ENCODE data around the gene TEAD1.

Gene TEAD1

GRCh38 chr11:12715131-12715530 is 40.9 kb downstream of the TEAD1 start:
- DNase-seq, result no peak

DNA sequence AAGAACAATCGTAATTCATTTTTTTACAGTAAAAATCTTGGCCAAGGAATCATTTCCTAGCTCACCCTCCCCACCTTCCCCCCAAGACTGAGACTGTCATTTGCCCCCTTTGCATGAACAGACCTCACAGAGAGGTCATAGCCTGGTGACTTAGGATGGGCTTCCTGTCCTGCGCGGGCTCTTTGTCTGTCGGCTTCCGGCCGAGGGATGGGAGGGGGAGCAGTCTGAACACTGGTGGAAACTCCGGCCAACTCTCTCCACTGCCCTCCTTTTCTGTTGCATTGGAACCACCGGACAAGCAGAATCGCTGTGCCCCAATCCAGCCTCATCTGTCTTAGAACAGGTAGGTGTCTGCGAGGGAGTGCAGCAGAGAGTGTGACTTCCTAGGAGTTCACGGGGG is 41.7 kb downstream of the TEAD1 start:
- DNase-seq, result no peak

GRCh38 chr11:12716816-12717215 is 42.6 kb downstream of the TEAD1 start:
- no peak for DNase-seq

- DNase-seq, result peak; percentile 7 to 46
Observed at GRCh38 chr11:12717851-12718291, 43.6 kb downstream of the TEAD1 start.

GRCh38 chr11:12719221-12719620 is 45.0 kb downstream of the TEAD1 start:
- no peak for DNase-seq

GRCh38 chr11:12721816-12722604 is 47.8 kb downstream of the TEAD1 start:
- DNase-seq, result no peak

DNA sequence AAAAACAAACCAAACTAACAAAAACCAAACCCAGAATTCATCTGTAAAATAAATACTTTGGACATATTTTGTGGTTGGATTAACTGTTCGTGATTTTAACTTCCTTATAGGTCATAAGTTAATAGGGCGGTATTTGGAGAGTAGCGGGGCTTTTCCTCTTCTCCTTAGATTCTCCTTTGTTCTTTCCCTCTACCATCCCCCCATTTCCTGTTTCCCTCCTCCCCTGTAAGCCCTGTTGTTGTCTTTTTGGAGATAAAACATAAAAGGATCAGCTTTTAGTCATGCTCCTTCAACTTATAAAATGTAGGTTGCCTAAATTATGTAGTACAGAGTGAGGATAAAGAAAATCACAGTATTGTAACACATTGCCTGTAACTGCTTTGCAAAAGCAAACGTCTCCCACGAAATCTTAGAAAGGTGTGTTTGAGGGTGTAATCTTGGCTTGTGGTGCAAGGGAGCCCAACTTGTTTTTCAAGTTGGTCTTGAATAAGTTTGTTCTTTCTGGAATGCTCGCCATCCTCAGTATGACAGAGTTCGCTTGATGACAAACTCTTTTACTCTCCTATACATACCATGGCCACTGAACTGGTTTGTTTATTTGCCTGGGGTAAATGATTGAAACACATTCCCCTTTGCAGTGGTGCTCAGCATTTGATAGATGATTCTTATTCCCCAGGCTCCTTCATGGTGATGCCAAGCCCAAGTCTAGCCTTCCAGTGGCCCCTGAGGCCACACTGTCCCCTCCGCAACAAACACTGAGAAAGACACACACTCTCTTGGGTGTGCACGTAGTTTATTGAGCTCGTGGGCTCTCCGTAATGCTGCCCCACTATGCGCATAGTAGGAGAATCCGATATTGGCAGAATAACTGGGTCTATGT is 49.4 kb downstream of the TEAD1 start:
- DNase-seq, result no peak

- DNase-seq, result no peak
Observed at GRCh38 chr11:12724301-12725054, 50.3 kb downstream of the TEAD1 start.

DNA sequence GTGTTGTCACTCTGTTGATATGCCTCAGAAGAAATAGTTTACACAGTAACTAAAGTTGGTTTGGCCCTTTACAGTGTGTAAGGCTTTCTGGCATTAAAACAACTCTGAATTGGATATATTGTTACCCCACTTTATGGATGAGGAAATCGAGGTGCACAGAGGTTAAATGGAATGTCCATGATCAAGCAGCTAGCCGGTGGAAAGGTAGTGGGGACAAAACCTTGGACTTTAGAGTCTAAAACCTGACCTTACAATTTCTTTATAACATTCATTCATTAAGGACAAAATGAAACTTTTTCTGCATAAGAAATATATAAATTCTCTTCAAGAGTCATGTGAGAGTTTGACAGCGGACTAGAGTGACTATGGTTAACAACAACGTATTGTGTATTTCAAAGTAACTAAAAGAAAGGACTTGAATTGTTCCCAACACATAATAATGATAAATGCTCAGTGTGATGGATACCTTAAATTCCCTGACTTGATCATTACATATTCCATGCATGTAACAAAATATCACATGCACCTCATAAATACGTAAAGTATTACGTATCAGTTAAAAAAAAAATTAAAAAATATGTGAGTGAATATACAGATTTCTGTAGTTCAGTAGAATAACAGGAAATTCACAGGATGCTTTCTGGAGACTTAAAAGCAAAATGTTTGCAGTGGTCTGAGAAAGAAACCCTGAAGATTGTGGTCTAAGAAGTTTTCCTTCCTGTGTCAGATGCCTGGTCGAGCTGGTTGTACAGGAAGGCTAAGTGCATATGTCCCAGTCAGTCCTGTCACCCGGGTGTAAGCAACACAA is 51.0 kb downstream of the TEAD1 start:
- DNase-seq, result no peak

DNA sequence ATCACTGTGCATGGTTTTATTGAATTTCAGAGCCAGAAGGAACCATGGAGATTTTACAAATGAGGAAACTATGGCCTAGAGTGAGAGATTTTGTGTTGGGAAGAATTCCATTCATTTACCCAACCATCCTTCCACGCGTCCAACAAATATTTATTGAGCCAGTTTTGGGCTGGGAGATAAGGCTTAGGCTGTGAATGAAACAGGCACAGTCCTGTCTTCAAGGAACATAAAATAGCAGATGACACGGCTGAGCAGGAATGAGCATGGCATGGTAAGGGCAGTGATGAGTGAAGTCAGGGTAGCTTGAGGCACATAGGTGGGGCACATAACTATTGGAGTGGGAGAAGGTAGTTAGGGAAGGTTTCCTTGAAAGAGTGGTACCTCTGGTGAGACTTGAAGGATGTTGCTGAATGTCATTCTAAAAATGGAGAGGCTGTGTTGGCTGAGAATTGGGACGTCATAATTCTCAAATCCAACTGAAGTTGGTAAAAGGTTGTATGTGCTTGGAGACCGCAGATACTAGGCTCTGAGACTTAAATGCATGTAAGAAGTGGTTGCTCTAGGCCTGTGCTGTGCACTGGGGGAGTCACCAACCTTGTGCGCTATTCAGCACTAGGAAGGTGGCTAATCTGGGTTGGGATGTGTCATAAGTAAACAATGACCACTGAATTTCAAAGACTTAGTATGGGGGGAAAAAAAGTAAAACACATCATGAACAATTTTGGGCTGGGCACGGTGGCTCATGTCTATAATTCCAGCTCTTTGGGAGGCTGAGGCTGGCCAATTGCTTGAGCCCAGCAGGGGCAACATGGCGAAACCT is 51.9 kb downstream of the TEAD1 start:
- no peak for DNase-seq

- no peak for DNase-seq
Observed at GRCh38 chr11:12727563-12728211, 53.5 kb downstream of the TEAD1 start.

- no peak for DNase-seq
Observed at GRCh38 chr11:12728417-12728816, 54.2 kb downstream of the TEAD1 start.

- DNase-seq, result no peak
Observed at GRCh38 chr11:12729941-12730340, 55.7 kb downstream of the TEAD1 start.

DNA sequence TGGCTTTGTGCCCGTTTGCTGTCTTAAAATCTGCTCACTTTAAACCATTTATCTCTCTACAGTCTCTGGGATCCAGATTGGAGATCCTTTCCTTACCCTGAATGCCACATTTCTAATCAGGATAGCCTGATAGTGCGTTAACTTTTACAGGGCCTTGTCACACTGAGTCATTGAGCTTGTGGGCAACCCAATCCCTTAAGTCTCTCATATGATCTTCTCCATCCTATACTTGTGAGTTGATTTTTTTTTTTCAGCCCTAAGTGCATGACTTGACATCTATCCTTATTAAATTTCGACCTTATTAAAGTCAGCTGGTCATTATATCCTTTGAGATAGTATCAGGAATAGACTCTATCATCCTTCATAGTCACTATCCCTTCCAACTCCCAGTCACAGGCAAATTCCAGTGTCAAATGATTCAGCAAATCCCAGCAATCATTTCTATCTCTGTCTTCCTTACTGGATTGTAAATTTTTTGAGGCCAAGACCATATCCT is 57.7 kb downstream of the TEAD1 start:
- DNase-seq, result no peak

DNA sequence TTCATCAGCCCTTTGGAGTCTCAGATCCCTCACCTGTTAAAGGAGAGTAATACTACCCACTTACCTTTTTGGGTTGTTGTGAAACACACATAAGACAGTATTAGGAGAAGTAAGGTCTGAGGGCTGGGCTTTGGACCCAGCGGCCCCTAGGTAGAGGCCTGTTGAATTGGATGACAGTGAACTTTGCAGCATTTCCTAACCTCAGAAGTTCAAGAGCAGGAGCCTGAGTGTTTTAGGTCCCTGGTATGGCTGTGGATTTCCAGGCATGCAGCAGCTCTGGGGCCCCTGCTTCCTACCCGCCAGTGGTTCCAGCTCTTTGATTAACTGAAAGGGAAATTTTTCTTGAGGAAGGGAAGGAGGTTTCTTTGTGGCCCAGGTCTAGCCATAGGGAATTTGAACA is 58.9 kb downstream of the TEAD1 start:
- no peak for DNase-seq

DNA sequence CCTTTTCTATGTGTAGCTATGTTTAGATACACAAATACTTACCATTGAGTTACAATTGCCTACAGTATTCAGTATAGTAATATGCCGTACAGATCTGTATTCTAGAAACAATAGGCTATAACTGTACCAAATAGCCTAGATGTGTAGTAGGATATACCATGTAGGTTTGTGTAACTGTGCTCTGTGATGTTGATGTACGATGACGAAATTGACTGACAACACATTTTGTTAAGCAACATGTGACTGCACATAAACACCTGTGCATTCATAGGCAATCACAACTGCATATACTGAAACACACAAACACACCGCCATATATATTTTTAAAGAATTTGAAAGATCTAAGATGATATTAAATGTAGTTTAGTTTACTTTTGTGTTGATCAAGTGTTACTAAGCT is 60.4 kb downstream of the TEAD1 start:
- DNase-seq, result no peak

DNA sequence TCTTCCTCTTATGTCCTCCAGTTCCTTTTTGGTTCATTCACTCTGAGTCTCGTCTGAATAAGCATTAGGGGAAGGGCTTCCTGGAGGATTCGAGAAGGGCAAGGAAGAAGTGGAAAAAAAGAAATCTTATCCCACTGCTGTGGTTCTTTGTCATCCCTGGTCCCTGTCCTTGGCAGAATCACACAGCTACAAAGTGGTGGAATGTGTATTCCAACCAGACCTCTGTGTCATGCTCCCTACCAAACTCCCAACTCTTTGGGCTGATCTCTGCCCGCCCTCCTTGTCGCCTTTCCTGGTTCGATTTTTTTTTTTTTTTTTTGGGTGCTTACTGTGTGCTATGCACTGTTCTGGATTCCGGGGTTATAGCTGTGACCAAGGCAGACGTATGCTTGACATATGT is 61.0 kb downstream of the TEAD1 start:
- DNase-seq, result no peak

DNA sequence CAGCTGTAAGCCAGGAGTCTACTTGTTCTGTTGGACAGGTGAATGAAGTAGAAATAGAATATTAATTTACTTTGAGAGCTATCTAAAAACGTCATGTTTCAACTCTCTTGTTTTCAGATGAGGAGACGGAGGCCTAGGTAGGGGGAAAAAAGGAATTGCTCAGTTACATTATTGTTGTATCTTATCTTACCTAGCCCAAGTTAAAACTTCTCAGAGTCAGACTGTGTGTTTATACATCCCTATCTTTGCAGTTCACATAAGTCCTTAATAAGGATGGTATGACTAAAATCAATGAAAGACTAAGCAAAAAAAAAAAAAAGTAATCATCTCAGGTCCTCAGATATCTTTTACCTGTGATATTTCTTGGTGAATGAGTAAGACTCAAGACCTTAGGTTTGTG is 62.8 kb downstream of the TEAD1 start:
- no peak for DNase-seq

GRCh38 chr11:12741671-12742216 is 67.5 kb downstream of the TEAD1 start:
- no peak for DNase-seq

DNA sequence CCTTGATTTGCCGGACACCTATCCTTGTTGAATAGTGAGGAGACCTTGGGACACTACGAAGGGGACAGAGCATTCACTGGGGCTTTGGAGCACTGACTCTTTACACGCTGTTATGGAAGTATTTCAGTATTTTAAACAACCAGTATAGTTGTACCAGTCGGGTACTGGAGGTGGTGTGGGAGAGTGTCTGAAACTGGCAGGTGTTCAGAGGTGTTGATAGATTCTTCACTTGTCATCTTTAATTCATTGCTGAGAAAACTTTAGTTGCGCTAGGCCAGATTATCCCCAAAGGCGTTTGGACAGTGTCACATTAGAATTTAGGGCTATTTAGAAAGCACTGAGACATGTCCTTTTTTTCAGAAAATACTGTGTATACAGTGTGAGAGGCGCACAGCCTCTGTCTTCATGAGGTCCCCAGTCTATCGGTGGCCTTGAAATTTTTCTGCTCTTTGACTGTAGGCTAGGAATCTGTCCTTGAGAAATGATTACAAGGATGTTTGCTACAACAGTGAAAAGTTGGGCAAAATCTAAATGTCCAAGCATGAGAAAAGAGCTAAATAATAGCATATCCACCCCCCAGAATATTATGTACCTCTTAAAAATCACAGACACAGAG is 69.7 kb downstream of the TEAD1 start:
- no peak for DNase-seq

Measured in CD4-positive, alpha-beta T cell treated with Interferon alpha-2 for 1 hour (primary cell).